Right lobe of liver (tissue), 4 donors: ENCODE measurements around the gene ITPK1.

Experiments
- CTCF ChIP-seq, 4 donors: fragments of 200-600 bp in 3 of 4; fragments of 450-650 bp in 1 of 4; IDR thresholded peaks; one replicate each; pipeline versions ENCODE4 v1.5.1 to v1.8.0; 2016 to 2022; ENCODE audit warnings: antibody characterized with exemption in 4 of 4, mild to moderate bottlenecking in 2 of 4
- POLR2A ChIP-seq: fragments of 450-650 bp; IDR thresholded peaks from one replicate; pipeline ENCODE4 v1.6.1; 2017; ENCODE audit warnings: antibody characterized with exemption, mild to moderate bottlenecking
- donor health status: DM: no; HTN: no; CAD: no.
- donor health status: DM: no; HTN: no; CAD: no.
- donor health status: DM: no; HTN: yes; CAD: no.

- no peak for TF ChIP-seq CTCF (IDR thresholded peaks at IDR 0.05)
- TF ChIP-seq POLR2A, result no peak
These were observed 130.2 kb downstream of the ITPK1 start for GRCh38 chr14:92985521-92985920.
